Measurements from ENCODE around the gene CNNM2. TPM values are rescaled to one million over a fixed set of nuclear protein-coding genes. Genes with fewer than 3 reads are reported as not detected.
"Not testable (repeated sequence)": the region's sequence is repeated elsewhere in the genome, so short reads cannot be mapped to it uniquely, and the experiment has no call there.

Gene CNNM2
- total RNA-seq, 6 experiments from 2014 or later = 5.2 to 7.6 (median 6.5) TPM

DNA sequence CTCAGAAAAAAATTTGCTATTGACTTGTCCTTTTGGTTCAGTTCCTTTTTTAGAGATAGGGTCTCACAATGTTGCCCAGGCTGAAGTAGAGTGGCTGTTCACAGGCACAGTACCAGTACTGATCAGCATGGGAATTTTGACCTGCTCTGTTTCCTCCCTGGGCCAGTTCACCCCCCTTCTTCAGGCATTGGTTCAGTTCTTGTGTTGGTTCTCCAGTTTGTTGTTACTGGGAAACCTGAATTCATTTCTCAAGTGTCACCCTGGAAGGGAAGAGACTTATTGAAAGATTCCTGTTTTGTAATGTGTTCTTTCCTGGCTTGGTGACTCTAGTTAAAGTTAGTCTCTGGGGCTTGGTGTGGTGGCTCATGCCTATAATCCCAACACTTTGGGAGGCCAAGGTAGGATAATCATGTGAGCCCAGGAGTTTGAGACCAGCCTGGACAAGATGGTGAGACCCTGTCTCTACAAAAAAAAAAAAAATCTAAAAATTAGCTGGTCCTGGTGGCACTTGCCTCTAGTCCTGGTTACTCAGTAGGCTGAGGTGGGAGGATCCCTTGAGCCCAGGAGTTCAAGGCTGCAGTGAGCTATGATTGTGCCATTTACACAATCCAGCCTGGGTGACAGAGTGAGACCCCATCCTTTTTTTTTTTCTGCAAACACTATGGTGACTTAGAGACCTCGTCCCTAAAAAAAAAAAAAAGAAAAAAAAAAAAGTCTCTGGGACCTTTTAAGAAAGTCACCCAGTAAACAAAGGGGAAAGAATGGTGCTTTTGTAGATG, 52.7 kb downstream of the CNNM2 start:
- Histone ChIP-seq H3K4me1 (peaks cover 0 to 10% (median 4%) of the 10 kb centered on the region in 4 donors), H3K36me3 (no peaks in the 10 kb centered on the region), H3K4me3 (no peak overlapping the region), H3K27ac (no peak overlapping the region), H3K9me3 (no peaks in the 10 kb centered on the region), H3K27me3 (no peaks in the 10 kb centered on the region)
- no peak for ATAC-seq
- WGBS (ENCODE audit: insufficient coverage, low coverage, low lambda C conversion rate, missing lambda C conversion rate) = no CpG with 5 or more reads among the region's 1 CpG
- intact Hi-C loops (cut with DNase I) = no loop called here
- TF ChIP-seq POLR2A (IDR thresholded peaks at IDR 0.05) (no peak), CTCF (IDR thresholded peaks at IDR 0.05) (no peak)
- DNase-seq = no peak

DNA sequence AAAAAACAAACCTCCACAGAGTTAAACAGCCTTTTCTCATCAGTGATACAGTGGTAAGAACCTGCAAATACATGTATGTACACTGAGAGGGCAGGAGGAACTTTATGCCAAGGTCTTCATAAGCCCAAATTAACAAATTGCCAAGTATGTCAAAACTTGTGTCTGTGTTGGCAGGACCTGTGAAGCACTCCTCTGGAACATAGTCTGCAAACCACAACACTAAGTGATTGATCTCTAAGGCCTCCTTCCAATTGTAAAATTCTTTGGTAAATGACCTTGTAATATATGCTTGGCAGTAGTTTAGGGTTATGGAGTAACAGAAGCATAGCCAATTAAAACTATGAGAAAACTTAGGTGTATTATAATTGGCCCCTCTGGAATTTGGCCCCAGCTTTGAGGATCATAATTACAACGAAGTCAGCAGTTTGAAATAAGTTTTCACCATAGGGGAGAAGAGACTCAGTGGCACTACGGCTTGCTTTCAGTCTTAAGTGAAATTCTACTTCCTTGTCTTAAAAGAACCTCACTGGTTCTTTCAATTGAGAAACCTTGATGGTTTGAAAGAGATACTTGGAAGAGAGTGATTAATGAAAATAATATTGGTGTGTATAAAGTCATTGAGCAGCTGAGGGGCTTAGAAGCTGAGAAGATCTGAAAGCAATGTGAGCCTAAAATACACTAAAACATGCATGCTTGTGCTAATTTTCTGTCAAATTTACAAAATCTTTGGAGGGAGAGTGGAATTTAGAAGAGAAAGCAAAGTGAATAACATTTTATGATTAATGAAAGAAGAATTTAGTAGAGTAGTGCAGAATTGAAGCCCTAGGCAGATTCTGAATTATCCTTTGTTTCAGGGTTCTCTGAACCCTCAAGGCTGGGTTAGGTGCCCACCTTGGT, 57.6 kb downstream of the CNNM2 start:
- Histone ChIP-seq H3K9me3 (no peaks in the 10 kb centered on the region), H3K27ac (no peak overlapping the region), H3K36me3 (no peaks in the 10 kb centered on the region), H3K27me3 (no peaks in the 10 kb centered on the region), H3K4me3 (no peak overlapping the region), H3K4me1 (peaks cover 0 to 12% (median 5%) of the 10 kb centered on the region in 4 donors)
- intact Hi-C loops (cut with DNase I) = no loop called here
- no peak for DNase-seq
- ATAC-seq = peak; percentile 82 to 94 (median 86)
- 18% methylated on average over 2 of the region's 2 CpGs for WGBS (ENCODE audit: insufficient coverage, low coverage, low lambda C conversion rate, missing lambda C conversion rate)
- TF ChIP-seq CTCF (IDR thresholded peaks at IDR 0.05) (no peak), POLR2A (IDR thresholded peaks at IDR 0.05) (no peak)

DNA sequence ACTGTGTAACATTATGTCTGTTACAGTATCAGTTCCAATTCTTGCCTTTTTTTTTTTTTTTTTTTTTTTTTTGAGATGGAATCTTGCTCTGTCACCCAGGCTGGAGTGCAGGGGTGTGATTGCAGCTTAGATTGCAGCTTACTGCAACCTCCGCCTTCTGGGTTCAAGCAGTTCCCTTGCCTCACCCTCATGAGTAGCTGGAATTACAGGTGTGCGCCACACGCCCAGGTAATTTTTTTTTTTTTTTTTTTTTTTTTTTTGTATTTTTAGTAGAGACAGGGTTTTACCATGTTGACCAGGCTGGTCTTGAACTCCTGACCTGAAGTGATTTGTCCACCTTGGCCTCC, 58.3 kb downstream of the CNNM2 start:
- H3K27ac ChIP-seq; intact Hi-C loops (cut with DNase I); ATAC-seq; H3K27me3 ChIP-seq; H3K9me3 ChIP-seq; H3K36me3 ChIP-seq; H3K4me3 ChIP-seq; DNase-seq: not testable (repeated sequence)
- H3K4me1 ChIP-seq = peaks cover 0 to 12% (median 5%) of the 10 kb centered on the region in 4 donors
- WGBS (ENCODE audit: insufficient coverage, low coverage, low lambda C conversion rate, missing lambda C conversion rate) = 83% methylated on average over 3 of the region's 3 CpGs

- peaks cover 0 to 8% (median 0%) of the 10 kb centered on the region in 4 donors for H3K4me1 ChIP-seq
- no peak overlapping the region for H3K27ac ChIP-seq
- WGBS (ENCODE audit: insufficient coverage, low coverage, low lambda C conversion rate, missing lambda C conversion rate) = 80% methylated on average over 1 of the region's 2 CpGs
- no peaks in the 10 kb centered on the region for H3K27me3 ChIP-seq
- DNase-seq (no peak), ATAC-seq (no peak)
- no peak for TF ChIP-seq CTCF (IDR thresholded peaks at IDR 0.05)
- TF ChIP-seq POLR2A (IDR thresholded peaks at IDR 0.05) = no peak
- H3K36me3 ChIP-seq = no peaks in the 10 kb centered on the region
- intact Hi-C loops (cut with DNase I) = no loop called here
- no peaks in the 10 kb centered on the region for H3K9me3 ChIP-seq
- no peak overlapping the region for H3K4me3 ChIP-seq
These were observed 64.2 kb downstream of the CNNM2 start for GRCh38 chr10:102982296-102982695.

GRCh38 chr10:102984086-102984485, 66.0 kb downstream of the CNNM2 start:
- intact Hi-C loops (cut with DNase I) = no loop called here
- Histone ChIP-seq H3K36me3 (no peaks in the 10 kb centered on the region), H3K27me3 (no peaks in the 10 kb centered on the region), H3K4me1 (peaks cover 0 to 18% (median 0%) of the 10 kb centered on the region in 4 donors), H3K27ac (no peak overlapping the region), H3K4me3 (no peak overlapping the region), H3K9me3 (no peaks in the 10 kb centered on the region)
- no peak for DNase-seq
- 92% methylated on average over 1 of the region's 1 CpG for WGBS (ENCODE audit: insufficient coverage, low coverage, low lambda C conversion rate, missing lambda C conversion rate)
- no peak for TF ChIP-seq CTCF (IDR thresholded peaks at IDR 0.05)
- TF ChIP-seq POLR2A (IDR thresholded peaks at IDR 0.05) = no peak
- ATAC-seq = no peak

Data from right lobe of liver (tissue), 6 donors.